HG02588 (cell line): Measurements from ENCODE around the gene LPO.

Source experiments
- ATAC-seq: cut with Tn5 transposase; IDR thresholded peaks from one replicate; pipeline ENCODE4 v1.9.1; 2021; ENCODE audit warnings: mild to moderate bottlenecking, moderate library complexity; ENCODE audit not compliant: unreplicated experiment

The LPO gene

GRCh38 chr17:58277107-58277801 is 38.9 kb downstream of the LPO start:
- no peak for ATAC-seq

GRCh38 chr17:58277802-58278595 is 39.6 kb downstream of the LPO start:
- no peak for ATAC-seq

DNA sequence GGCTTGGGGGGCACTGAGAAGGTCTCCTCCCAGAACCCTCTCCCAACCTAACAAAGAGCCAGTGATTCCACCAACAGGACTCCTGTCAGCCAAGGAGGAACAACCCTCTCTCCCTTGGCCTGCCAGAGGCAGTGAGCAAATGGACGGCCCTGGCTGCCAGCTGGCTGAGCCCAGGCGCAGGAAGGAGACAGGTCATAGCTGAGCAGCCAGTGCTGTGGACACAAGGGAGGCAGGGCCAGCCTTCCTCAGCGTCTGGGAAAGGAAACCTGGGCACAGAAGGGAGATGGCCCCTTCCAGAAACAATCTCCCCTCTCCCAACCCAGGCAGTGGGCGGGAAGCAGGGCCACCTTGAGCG is 40.3 kb downstream of the LPO start:
- ATAC-seq: no peak

DNA sequence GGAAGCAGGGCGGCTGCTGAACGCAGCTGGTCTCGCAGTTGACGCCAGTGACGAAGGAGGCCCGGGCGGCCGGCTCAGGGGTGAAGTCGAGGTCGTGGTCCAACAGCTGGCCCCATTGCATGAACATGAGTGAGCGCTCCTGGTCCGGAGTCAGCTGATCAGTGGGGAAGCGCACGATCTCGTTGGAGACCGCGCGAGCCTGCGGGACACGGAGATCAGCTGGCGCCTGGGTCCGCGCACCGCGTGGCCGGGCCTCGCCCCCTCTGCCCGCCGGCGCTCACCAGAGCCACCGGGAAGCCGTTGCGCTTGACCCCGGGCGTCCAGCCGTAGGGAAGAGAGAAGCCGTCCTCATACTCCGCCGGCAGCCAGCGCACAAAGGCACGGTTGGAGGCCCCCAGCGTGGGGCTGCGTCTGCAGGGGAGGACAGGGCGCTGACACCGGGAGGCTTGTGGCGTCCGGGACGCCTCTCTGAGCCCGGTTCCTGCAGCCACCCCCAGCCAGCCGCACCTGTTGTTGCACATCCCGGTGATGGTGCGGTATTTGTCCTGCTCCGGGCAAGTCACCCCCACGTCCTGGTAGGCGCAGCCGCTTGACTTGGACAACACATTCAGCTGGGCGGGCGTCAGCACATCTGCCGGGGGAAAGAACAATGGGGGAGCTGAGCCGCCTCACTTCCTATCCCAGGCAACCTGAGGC is 40.8 kb downstream of the LPO start:
- no peak for ATAC-seq

DNA sequence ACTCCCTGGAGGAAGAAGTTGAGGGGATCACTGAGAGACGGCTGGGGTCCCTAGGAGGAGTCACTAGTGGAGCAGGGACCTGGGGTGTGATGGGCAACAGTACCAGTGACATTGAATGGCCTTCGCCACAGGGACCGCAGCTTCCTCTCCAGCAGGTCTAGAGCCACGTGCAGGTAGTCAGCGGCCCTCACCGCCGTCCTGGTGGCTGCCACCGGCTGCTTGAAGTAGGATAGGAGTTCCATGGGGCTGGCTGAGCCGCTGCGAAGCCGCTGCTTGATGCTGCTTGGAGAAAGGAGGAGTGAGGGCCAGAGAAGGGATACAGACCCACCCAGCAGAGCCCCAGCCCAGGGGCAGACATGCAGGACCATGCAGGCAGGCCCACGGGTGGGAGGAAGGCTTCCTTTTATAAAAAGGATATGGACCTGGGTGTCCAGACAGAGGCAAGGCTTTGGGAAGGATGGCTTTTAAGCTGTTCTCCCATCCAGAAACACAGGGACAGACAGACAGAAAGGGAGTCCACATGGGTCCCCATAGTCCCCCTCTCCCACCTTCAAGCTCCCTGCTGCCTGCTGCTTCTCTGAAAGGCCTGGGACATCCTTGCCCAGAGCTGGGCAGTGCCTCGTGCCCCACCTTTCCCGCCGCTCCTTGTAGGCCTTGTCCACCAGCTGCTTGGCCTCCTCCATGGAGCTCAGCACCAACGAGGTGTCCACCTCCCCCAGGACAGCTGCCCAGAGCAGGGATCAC is 41.5 kb downstream of the LPO start:
- no peak for ATAC-seq

DNA sequence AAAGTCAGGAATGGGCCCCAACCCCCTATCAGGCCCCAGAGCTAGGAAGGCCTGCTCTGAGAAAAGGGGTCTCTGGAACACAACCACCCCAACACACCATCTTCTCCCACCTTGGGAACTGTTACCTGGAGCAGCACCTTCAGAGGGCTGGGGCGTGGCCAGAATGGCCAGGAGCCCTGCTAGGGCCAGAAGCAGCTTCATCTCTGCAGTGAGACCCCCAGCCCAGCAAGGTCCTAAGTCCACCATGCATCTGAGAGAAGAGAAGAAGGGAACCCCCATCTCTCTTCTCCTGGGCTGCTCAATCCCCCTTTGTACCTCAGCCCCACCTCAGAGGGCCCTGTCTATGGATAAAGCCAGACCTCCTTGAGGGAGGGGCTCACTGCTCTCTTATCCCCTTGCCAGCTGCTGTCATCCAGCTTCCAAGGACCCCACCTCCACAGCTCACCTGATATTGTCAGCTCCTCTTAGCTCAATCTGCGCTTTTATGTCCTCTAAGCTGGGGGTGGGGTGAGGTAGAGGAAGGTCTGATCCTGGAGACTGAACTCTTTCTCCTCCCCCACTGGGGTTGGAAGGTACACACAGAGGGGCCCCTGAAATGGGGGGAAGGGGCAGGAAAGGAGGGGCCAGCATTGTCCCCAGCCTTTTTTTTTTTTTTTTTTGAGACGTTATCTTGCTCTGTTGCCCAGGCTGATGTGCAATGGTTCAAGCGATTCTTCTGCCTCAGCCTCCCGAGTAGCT is 42.3 kb downstream of the LPO start, which contains the start of gene MPO:
TSS of gene MPO (minus strand) at position 456 of the 738 bp plus-strand sequence. CDS start at position 279, 177 bp downstream.
- no peak for ATAC-seq

GRCh38 chr17:58281511-58282011 is 43.2 kb downstream of the LPO start:
- ATAC-seq: no peak

- ATAC-seq: no peak
Observed at GRCh38 chr17:58282442-58282841, 44.1 kb downstream of the LPO start.

DNA sequence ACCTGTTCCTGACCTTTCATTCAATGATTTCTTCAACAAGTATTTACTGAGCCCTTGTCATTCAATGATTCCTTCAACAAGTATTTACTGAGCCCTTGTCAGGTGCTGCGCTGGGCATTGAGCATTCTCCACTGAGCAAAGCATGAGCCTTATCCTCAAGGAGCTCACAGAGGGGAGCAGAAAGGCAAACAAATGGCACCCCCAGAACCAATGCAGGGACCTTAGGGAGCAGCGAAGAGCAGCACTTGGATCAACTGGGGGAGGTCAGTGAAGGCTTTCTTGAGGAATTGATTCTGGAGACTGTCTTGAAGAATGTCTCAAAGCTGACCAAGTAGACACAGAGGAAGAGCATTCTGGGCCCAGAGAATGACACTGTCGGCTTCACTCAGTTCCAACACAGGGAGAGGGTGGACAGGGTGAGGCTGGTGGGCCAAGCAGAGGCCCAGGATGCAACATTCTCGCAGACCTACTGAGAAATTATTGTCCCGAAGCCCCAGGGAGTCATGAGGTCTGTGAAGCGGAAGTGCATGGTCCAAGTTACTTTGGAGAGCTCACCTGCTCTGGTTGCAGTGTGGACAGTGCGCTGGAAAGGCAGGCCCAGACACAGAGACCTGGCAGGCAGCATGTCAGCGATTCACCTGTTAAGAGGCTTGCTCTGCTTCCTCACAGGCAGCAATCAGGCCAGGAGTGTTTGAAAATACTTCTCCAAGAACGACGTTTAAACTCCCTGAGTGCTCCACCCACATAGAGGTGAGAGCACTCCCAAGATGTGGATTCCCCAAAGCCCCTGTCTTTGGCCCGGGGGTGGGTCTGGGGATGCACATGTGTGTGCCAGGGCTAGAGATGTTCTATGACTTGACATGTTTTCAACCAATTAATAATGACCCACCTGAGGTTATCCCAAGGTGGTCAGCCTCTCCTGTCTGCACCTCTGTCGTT is 45.6 kb downstream of the LPO start:
- no peak for ATAC-seq

DNA sequence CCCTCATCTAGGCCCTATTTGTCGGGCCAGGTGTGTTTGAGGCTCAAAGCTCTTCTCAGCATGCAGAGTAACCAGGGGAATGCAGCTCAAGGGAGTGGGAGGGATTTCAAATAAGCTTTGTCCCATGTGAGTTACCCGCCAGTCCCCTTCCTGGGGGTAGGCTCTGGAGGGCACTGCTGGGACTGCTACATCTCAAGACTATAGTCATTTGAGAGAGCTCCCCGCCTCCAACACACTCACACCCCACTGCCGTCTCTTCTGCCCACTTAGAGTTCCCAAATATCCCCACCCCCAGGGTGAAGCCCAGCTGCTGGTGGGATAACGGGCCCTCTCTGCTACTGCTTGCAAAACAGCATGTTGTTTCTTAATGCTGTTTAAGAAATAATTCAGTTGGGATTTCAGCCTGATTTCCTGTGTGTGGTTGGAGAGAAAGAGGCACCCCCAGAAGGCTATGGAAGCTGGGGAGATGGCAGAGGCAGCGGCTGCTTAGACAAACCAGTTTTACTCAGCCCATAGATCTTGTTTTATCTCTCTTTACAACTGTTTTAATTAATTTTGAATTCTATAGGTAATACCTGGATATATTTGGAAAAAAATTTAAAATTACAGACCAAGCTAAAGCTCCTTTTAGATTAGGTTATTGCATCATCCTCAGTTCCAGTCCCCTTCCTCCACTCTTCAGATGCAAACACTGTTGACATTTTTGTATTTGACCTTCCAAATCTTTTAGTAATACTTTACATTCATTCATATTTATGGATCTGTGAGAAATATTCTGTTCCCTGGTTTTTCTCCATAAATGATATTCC is 46.4 kb downstream of the LPO start:
- no peak for ATAC-seq

DNA sequence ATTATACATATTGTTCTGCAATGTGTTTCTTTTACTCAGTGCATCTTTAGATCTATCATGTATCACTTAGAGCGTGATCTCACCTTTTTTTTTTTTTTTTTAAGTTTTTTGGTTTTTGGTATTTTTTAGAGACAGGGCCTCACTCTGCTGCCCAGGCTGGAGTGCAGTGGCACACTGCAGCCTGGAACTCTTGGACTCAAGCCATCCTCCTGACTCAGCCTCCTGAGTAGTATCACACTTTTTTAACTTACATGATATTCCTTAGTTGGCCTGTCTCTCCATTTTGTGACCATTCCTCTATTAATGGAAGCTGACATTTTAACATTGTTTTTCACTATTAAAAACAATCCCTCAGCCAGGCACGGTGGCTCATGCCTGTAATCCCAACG is 47.0 kb downstream of the LPO start:
- no peak for ATAC-seq

- no peak for ATAC-seq
Observed at GRCh38 chr17:58289869-58290268, 51.5 kb downstream of the LPO start.

GRCh38 chr17:58291246-58291645 is 52.9 kb downstream of the LPO start:
- no peak for ATAC-seq

DNA sequence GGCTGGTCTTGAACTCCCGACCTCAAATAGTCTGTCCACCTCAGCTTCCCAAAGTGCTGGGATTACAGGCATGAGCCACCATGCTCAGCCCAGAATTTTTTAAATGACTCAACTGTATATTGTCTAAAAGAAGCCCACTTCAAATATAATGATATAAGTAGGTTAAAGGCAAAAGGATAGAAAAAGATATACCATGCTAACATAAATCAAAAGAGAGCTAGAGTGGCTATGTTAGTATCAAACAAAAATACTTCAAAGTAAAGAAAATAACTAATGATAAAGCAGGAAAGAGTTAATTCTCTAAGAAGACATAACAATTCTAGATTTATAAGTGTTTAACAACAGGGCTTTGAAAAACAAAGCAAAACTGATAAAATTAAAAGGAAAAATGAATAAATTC is 55.6 kb downstream of the LPO start:
- ATAC-seq: no peak

GRCh38 chr17:58300336-58300735 is 62.0 kb downstream of the LPO start:
- ATAC-seq: no peak

- ATAC-seq: no peak
Observed at GRCh38 chr17:58301504-58302150, 63.2 kb downstream of the LPO start.

GRCh38 chr17:58302171-58302918 is 64.0 kb downstream of the LPO start:
- no peak for ATAC-seq
